GM21447 (cell line): ENCODE data around the gene SLC44A4.
"Not testable (repeated sequence)": the region's sequence is repeated elsewhere in the genome, so short reads cannot be mapped to it uniquely, and the experiment has no call there.

ENCODE experiments used
- ATAC-seq: cut with Tn5 transposase; IDR thresholded peaks from one replicate; pipeline ENCODE4 v1.9.1; 2021; ENCODE audit not compliant: unreplicated experiment

Gene SLC44A4

DNA sequence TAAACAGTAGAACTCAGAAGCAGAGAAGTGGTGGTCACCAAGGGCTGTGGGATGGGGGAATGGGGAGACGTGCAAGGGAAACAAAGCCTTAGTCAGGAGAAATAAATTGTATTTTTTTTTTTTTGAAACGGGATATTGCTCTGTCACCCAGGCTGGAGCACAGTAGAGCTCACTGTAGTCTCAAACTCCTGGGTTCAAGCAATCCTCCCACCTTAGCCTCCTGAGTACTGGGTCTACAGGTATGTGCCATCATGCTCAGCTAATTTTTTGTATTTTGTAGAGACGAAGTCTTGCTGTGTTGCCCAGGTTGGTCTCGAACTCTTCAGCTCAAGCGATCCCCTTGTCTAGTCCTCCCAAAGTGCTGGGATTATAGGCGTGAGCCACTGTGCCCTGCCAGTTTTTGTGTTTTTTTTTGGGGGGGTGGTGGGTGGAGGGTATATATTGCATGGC, 47.9 kb downstream of the SLC44A4 start:
- ATAC-seq = no peak

DNA sequence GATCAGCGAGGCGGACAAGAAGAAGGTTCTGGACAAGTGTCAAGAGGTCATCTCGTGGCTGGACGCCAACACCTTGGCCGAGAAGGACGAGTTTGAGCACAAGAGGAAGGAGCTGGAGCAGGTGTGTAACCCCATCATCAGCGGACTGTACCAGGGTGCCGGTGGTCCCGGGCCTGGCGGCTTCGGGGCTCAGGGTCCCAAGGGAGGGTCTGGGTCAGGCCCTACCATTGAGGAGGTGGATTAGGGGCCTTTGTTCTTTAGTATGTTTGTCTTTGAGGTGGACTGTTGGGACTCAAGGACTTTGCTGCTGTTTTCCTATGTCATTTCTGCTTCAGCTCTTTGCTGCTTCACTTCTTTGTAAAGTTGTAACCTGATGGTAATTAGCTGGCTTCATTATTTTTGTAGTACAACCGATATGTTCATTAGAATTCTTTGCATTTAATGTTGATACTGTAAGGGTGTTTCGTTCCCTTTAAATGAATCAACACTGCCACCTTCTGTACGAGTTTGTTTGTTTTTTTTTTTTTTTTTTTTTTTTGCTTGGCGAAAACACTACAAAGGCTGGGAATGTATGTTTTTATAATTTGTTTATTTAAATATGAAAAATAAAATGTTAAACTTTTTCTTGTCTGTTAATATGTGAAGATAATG, 49.0 kb downstream of the SLC44A4 start:
- no peak for ATAC-seq

DNA sequence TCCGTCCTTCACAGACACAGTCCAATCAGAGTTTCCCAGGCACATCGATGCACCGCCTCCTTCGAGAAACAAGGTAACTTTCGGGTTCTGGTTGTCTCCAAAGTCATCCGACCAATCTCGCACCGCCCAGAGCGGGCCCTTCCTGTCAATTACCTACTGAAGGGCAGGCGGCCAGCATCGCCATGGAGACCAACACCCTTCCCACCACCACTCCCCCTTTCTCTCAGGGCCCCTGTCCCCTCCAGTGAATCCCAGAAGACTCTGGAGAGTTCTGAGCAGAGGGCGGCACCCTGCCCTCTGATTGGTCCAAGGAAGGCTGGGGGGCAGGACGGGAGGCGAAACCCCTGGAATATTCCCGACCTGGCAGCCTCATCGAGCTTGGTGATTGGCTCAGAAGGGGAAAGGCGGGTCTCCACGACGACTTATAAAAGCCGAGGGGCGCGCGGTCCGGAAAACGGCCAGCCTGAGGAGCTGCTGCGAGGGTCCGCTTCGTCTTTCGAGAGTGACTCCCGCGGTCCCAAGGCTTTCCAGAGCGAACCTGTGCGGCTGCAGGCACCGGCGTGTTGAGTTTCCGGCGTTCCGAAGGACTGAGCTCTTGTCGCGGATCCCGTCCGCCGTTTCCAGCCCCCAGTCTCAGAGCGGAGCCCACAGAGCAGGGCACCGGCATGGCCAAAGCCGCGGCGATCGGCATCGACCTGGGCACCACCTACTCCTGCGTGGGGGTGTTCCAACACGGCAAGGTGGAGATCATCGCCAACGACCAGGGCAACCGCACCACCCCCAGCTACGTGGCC, 51.3 kb downstream of the SLC44A4 start, which contains the start of gene HSPA1B:
HSPA1B (plus strand) TSS at position 453 of the 794 bp plus-strand sequence; CDS start at position 666, 213 bp downstream.
- peak; percentile 65 for ATAC-seq

DNA sequence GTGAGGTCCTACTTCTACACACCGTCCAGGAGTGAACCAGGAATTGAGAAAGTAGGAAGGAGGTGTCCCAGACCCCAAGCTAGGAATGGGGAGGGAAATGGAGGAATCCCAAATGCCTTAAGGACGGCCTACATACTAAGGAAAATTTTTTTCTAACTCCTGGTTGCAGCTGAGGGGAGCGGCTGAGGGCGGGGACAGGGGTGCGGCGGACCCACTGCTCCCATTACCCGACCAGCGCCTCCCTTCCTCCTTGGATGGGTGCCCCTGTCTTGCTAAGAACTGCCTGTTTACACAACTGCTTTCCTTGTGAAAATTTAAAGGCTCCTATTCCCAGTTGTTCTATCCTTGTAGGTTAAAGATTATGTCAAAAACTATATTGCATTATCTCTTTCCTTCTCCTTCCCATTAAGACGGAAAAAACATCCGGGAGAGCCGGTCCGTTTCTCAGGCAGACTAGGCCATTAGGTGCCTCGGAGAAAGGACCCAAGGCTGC, 52.0 kb downstream of the SLC44A4 start:
- ATAC-seq = peak; percentile 16

DNA sequence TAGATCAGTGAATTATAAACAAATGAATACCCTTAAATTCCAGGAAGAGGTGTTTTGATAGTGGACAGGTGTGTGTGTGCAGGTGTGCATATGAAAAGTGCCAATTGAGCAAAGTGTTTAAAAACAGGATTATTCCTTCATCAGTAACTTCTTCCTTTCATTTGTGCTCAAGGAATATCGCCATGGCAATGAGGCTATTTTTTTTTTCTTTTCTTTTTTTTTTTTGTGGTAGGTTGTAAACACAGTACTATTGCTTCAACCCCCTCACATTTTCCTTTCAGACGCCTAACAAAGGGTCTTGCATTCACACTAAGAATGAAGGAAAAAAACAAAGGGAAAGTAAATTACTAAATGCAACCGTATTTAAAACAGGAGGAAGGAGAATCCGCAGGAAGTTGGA, 53.2 kb downstream of the SLC44A4 start:
- ATAC-seq = no peak

DNA sequence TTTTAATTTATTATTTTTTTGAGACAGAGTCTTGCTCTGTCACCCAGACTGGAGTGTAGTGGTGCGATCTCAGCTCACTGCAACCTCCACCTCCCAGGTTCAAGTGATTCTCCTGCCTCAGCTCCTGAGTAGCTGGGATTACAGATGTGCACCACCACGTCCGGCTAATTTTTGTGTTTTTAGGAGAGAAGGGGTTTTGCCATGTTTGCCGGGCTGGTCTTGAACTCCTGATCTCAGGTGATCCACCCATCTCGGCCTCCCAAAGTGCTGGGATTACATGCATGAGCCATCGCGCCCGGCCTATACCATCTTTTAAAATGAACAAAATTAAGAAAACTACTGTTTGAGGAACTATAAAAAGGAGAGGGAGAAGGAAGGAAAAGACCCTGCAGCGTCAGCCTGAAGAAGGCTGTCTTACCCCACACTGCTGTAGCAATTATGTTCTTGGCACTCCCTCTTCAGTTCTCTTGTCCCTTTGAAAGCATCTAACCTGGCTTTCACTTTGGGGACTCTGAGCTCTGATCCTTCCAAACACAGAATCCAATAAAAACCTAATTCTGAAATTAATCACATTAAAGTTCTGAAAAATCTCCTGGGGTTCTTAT, 55.1 kb downstream of the SLC44A4 start:
- not testable (repeated sequence) for ATAC-seq

DNA sequence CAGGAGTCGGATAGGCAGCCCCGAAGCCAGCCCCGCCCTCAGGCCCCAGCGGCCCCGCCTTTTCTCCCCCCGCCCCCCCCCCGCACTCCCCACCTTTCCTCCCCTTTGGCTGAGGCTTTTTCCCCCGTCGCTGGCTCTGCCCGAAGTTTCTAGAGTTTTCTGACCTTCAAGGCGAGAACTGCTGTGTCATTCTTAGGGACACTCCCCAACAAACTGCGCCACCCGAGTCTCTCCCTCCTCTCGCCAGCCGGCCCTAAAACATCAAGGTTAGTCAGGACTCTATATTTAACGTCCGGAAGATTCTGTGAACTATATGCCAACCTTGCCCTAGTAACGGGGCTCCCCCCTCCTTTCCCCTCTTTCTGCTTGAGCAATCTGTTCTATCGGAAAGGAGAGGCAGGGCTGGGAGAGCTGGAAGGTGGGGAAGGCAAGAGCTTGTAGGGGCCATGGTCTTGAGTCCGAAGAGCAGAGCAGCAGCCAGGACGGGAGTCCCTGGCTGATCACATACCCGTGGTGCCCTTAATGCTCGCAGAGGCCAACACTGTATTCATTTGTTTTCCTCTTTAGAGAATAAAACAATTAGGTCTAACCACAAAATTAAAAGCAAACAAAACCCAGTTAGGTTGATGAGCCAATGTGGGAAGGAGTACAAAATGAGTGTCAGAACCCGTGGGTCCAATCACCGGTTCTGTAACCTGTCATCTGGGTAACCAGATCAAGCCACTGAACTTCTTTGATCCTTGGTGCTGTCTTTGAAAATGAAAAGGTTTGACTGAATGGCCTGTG, 56.6 kb downstream of the SLC44A4 start:
- ATAC-seq = peak; percentile 37

DNA sequence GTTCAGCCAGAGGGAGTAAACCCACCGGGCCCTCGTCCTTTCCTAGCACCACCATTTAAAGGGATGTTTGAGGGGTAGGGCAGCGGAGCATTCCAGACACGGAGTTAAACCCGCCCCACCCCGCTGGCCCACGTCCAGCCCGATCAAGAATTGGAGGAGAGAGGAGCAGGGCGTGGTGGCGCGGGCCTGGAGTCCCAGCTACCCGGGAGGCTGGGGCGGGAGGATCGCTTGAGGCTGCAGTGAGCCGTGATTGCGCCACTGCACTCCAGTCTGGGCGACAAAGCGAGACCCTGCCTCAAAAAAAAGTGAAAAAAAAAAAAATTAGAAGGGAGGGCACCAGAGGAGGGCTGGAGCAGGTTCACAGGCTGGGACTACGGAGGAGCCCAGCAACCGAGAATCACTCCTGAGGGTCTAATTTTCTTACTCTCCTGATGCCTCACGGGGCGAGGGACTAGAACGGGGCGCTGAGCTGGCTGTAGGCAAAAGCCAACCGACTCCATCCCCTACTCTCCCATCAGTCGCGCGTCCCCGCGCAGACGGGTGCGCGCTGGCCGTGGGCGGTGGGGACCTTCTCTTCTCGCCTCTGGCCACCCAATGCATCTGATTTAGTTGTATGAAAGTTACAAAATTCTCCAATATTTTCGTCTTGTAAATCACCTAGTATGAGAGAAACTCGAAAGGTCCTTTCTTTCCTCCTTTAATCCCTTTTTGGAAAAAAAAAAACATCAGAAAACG, 57.3 kb downstream of the SLC44A4 start:
- ATAC-seq = peak; percentile 42

DNA sequence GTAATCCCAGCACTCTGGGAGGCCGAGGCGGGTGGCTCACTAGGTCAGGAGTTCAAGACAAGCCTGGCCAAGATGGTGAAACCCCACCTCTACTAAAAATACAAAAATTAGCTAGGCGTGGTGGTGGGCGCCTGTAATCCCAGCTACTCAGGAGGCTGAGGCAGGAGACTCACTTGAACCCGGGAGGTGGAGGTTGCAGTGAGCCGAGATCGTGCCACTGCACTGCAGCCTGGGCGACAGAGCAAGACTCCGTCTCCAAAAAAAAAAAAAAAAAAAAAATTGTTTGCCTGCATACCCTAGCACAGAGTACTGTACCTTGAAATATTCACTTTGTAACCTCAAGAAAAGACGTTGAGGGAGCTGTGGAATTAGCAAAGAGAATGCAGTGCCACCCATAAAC, 58.4 kb downstream of the SLC44A4 start:
- ATAC-seq = not testable (repeated sequence)

DNA sequence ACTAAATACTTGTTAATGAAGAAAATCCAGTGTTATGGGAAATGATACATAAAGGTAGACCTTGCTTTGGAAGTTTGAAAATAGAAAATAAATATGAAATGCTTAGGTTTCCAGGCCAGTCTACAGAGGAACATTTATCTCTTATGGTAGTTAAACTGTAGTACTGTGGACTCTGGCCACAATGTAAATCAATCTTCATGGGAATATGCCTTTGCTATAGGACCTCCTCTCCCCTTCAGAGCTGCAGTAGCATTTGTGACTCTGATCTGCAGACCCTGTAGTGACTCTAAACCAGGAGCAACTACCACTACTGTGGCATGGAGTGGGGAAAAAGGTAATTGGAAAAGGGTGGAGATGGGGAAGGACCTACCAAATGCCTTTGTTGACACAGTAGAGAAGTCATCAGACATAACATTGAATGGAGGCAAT, 58.9 kb downstream of the SLC44A4 start:
- no peak for ATAC-seq

DNA sequence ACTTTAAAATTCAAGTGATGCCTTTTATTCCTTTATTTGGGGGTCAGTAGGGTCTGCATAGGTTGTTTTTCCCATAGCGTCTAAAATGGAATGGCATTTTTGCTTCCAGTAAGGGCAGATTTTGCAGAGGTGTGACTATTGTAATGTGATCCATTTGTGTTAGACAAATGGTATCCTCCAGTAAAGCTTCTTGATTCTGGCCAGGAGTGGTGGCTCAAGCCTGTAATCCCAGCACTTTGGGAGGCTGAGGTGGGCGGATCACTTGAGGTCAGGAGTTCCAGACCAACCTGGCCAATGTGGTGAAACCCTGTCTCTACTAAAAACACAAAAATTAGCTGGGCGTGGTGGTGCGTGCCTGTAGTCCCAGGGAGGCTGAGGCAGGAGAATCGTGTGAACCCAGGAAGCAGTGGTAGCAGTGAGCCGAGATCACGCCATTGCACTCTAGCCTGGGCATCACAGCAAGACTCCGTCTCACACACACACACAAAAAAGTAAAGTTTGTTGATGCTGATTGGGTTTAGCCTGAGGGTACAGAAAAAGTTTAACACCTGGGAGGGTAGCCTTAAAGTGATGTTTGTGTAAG, 60.8 kb downstream of the SLC44A4 start:
- not testable (repeated sequence) for ATAC-seq

DNA sequence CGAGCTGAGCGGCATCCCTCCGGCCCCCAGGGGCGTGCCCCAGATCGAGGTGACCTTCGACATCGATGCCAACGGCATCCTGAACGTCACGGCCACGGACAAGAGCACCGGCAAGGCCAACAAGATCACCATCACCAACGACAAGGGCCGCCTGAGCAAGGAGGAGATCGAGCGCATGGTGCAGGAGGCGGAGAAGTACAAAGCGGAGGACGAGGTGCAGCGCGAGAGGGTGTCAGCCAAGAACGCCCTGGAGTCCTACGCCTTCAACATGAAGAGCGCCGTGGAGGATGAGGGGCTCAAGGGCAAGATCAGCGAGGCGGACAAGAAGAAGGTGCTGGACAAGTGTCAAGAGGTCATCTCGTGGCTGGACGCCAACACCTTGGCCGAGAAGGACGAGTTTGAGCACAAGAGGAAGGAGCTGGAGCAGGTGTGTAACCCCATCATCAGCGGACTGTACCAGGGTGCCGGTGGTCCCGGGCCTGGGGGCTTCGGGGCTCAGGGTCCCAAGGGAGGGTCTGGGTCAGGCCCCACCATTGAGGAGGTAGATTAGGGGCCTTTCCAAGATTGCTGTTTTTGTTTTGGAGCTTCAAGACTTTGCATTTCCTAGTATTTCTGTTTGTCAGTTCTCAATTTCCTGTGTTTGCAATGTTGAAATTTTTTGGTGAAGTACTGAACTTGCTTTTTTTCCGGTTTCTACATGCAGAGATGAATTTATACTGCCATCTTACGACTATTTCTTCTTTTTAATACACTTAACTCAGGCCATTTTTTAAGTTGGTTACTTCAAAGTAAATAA, 61.5 kb downstream of the SLC44A4 start:
- not testable (repeated sequence) for ATAC-seq

DNA sequence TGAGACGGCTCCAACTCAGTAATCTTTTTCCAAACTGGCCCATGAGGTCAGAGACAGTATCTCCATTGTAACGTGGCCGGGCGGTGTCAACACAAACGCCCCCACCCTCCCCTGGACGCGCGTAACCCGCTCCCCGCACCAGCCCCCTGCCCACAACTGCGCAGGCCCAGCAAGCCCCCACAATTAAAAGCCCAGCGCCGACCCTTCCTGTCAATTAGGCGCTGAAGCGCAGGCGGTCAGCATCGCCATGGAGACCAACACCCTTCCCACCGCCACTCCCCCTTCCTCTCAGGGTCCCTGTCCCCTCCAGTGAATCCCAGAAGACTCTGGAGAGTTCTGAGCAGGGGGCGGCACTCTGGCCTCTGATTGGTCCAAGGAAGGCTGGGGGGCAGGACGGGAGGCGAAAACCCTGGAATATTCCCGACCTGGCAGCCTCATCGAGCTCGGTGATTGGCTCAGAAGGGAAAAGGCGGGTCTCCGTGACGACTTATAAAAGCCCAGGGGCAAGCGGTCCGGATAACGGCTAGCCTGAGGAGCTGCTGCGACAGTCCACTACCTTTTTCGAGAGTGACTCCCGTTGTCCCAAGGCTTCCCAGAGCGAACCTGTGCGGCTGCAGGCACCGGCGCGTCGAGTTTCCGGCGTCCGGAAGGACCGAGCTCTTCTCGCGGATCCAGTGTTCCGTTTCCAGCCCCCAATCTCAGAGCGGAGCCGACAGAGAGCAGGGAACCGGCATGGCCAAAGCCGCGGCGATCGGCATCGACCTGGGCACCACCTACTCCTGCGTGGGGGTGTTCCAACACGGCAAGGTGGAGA, 63.6 kb downstream of the SLC44A4 start, which contains the start of the genes HSPA1A and HSPA1L:
HSPA1A (plus strand) TSS at position 519 of the 814 bp plus-strand sequence; CDS start at position 733, 214 bp downstream.
HSPA1L (minus strand) TSS at position 259 of the 814 bp plus-strand sequence. CDS start 3,311 bp downstream, outside the sequence.
- no peak for ATAC-seq

DNA sequence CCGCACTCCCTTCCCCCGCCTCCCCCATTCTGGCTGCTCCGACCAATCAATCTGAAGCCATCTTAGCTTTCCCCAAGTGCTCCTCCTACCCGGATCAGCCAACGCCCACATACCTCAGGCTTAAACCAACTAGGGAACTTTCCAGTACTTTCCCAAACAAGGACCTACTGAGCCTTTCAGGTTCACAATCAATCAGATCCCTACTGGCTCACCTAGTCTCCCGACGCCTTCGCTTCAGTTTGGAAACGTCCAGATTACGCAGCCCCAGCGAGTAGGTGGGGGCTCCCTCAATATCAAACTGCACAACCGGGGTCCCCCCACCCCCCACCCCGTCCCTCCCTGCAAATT, 64.1 kb downstream of the SLC44A4 start:
- ATAC-seq = peak; percentile 38

DNA sequence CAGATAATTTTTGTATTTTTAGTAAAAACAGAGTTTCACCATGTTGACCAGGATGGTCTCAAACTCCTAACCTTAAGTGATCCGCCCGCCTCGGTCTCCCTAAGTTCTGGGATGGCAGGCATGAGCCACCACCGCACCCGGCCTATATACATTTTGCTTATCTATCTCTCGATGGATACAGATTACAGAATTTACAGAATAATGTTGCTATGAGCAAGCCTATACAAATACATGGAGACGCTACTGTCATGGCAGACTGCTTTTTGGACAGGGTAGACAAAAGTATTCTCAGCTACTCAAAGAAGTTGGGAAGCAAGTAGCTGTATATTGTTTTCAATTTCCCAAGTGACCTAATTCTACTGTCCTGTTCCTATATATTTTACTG, 65.3 kb downstream of the SLC44A4 start:
- ATAC-seq = no peak
